GM12865 (cell line): Measurements from ENCODE around the gene MYL6.
A peak's percentile ranks its signal among the peaks of the same experiment; 100 is the strongest.

ENCODE experiments used
- DNase-seq: peaks from one replicate; pipeline ENCODE4 v3.0.0; 2010; ENCODE audit warnings: low read depth
- H3K4me3 ChIP-seq: 2 replicates; pipeline ENCODE4 v1.5.1; 2011; ENCODE audit warnings: mild to moderate bottlenecking, low read depth, low read length, control low read depth
- CTCF ChIP-seq: IDR thresholded peaks from 2 replicates; pipeline ENCODE4 v1.5.1; 2011; ENCODE audit warnings: low read length, control low read depth, low read depth, inconsistent platforms; ENCODE audit not compliant: insufficient read depth; ENCODE audit errors: missing control alignments

Gene MYL6

GRCh38 chr12:56124133-56124532, 34.0 kb upstream of the MYL6 start:
- TF ChIP-seq CTCF: no peak
- no peak for DNase-seq
- no peak overlapping the region for H3K4me3 ChIP-seq

- H3K4me3 ChIP-seq: no peak overlapping the region
- DNase-seq: peak; percentile 41
- no peak for TF ChIP-seq CTCF
Observed at GRCh38 chr12:56126732-56127239, 31.4 kb upstream of the MYL6 start.

- H3K4me3 ChIP-seq: peak overlapping the region; percentile 92
- no peak for TF ChIP-seq CTCF
- DNase-seq: no peak
Observed at GRCh38 chr12:56127485-56127887, 30.7 kb upstream of the MYL6 start.

- peak; percentile 100 for DNase-seq
- no peak for TF ChIP-seq CTCF
- H3K4me3 ChIP-seq: peak within 1 kb of the TSS; percentile 92
Observed at GRCh38 chr12:56127888-56128669, 30.1 kb upstream of the MYL6 start, which contains the start of gene ESYT1. Gene ESYT1, plus strand, starts transcription at chr12:56128267. Its CDS starts 53 bp downstream, at chr12:56128320.

- no peak for TF ChIP-seq CTCF
- DNase-seq: peak; percentile 24
- peak overlapping the region; percentile 92 for H3K4me3 ChIP-seq
Observed at GRCh38 chr12:56128670-56129205, 29.4 kb upstream of the MYL6 start.

- H3K4me3 ChIP-seq: peak overlapping the region; percentile 92
- DNase-seq: peak; percentile 81
- no peak for TF ChIP-seq CTCF
Observed at GRCh38 chr12:56129206-56129941, 28.8 kb upstream of the MYL6 start.
